Calu3 (cell line): ENCODE data around the gene MYO9A. TPM values are rescaled to one million over a fixed set of nuclear protein-coding genes. Genes with fewer than 3 reads are reported as not detected.

Experiments used
- BruUV-seq: library from RNA; stranded (reverse); fragments of 400-500 nt; replicated peaks from 2 replicates; lab custom pipeline; 2021; lab: Mats Ljungman, UMichigan
- CTCF ChIA-PET: fragments of 300-600 bp; sonication (Branson Sonifier 250); formaldehyde crosslinking; loops from one replicate; lab custom pipeline; 2022; ENCODE audit warnings: antibody characterized with exemption; lab: Charles Lee
- DNase-seq: peaks from one replicate; pipeline ENCODE4 v3.0.0; 2022
- H3K27ac Mint-ChIP-seq: one replicate; pipeline ENCODE4 v1.8.0; 2022; ENCODE audit warnings: mixed read lengths; ENCODE audit not compliant: unreplicated experiment
- H3K27me3 Mint-ChIP-seq: one replicate; pipeline ENCODE4 v1.8.0; 2022; ENCODE audit warnings: mixed read lengths; ENCODE audit not compliant: unreplicated experiment
- H3K36me3 Mint-ChIP-seq: one replicate; pipeline ENCODE4 v1.8.0; 2022; ENCODE audit warnings: mild to moderate bottlenecking, moderate library complexity, mixed read lengths; ENCODE audit not compliant: insufficient read depth, unreplicated experiment
- H3K4me1 Mint-ChIP-seq: one replicate; pipeline ENCODE4 v1.8.0; 2022; ENCODE audit warnings: mild to moderate bottlenecking, low read depth, mixed read lengths; ENCODE audit not compliant: unreplicated experiment
- H3K4me3 Mint-ChIP-seq: one replicate; pipeline ENCODE4 v1.8.0; 2022; ENCODE audit warnings: mild to moderate bottlenecking, low read depth, moderate library complexity, mixed read lengths; ENCODE audit not compliant: unreplicated experiment
- H3K9me3 Mint-ChIP-seq: one replicate; pipeline ENCODE4 v1.8.0; 2022; ENCODE audit warnings: low read depth, mixed read lengths; ENCODE audit not compliant: unreplicated experiment
- intact Hi-C: fragments of 100-400 bp; cut with micrococcal nuclease; formaldehyde crosslinking; loops from one replicate; pipeline ENCODE4 v1.10.0; 2022; ENCODE audit not compliant: unreplicated experiment
- total RNA-seq: library from RNA; stranded (reverse); gene quantifications from 2 replicates; pipeline ENCODE4 v1.2.3, GENCODE V29; 2022
- TF ChIP-seq, protein P1 (sequence below): fragments of 200-600 bp; IDR thresholded peaks from one replicate; pipeline ENCODE4 v1.8.0; 2022; ENCODE audit warnings: antibody characterized with exemption; ENCODE audit not compliant: unreplicated experiment

The MYO9A gene
- total RNA-seq, 1 experiment from 2014 or later = 32.8 TPM

DNA sequence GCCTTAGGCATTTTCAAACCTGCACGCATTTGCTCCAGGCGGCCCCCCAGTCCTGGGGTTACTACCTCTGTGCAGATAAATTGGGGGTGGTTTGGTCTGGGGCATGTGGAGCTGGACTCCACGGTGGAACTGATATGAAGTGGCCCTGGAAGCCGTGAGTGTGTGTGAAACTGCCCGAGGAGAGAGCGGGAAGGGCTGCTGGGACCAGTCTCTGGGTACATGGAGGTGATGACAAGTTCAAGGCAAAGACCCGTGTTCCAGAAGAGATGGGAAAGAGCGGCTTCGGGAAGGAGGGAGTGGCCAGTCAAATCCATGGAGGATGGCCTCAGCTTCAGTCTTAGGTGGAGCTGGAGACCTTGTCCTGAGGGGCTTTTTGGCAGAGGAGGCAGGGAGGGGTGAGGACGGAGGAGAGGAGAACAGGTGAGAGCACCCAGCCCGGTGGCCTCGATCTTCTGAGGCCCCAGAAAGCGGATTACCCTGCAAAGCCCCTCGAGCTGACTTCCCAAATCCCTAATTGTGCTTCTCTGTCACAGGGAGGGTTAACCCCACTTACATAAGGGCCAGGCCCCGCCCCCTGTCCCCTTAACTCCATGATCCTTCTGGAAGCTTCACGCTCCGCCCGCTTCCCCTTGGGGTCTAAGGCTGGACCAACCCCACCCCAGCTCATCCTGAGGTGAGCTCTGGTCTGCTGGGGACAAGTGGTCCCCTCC, 309.5 kb downstream of the MYO9A start:
- TF ChIP-seq, protein P1, sequence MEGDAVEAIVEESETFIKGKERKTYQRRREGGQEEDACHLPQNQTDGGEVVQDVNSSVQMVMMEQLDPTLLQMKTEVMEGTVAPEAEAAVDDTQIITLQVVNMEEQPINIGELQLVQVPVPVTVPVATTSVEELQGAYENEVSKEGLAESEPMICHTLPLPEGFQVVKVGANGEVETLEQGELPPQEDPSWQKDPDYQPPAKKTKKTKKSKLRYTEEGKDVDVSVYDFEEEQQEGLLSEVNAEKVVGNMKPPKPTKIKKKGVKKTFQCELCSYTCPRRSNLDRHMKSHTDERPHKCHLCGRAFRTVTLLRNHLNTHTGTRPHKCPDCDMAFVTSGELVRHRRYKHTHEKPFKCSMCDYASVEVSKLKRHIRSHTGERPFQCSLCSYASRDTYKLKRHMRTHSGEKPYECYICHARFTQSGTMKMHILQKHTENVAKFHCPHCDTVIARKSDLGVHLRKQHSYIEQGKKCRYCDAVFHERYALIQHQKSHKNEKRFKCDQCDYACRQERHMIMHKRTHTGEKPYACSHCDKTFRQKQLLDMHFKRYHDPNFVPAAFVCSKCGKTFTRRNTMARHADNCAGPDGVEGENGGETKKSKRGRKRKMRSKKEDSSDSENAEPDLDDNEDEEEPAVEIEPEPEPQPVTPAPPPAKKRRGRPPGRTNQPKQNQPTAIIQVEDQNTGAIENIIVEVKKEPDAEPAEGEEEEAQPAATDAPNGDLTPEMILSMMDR = no peak
- intact Hi-C loops = no loop called here
- H3K27ac Mint-ChIP-seq = no peak overlapping the region

DNA sequence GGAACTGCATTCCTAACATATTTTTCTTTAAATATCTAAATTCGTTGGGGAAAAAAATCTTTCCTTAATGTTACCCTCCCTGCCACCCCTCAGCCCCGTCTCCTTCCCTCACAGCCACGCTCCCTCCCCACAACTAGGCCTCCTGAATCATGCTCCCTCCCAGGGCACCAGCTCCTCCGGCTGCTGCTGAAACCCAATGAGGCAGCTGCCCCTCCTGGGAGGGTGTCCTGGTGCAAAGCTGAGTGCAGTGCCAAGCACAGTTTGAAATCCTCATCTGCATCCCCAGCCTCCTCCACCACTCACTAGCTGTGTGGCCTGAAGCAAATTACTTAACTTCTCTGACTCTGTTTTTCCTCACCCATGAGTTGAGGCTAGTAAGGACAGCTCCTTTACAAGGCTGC, 310.3 kb downstream of the MYO9A start:
- CTCF ChIA-PET = interaction anchor here (0.6 to 1.7 kb wide), 4 partner anchors 9 to 349 kb away, joined by 3 to 5 read pairs (median 4); no protein-coding TSS in a partner anchor
- H3K36me3 Mint-ChIP-seq = peaks cover 5% of the 10 kb centered on the region
- TF ChIP-seq, protein P1 = no peak
- H3K9me3 Mint-ChIP-seq = no peaks in the 10 kb centered on the region
- no peak for DNase-seq
- BruUV-seq = no TSS peak
- no peaks in the 10 kb centered on the region for H3K27me3 Mint-ChIP-seq
- H3K4me3 Mint-ChIP-seq = no peak overlapping the region
- no peak overlapping the region for H3K27ac Mint-ChIP-seq
- intact Hi-C loops = loop anchor here (1.0 kb wide), 1 partner anchor 348 kb away; no protein-coding TSS in a partner anchor
- H3K4me1 Mint-ChIP-seq = peaks cover 30% of the 10 kb centered on the region

More for the DNA sequence above, 309.5 kb downstream of the MYO9A start:
- Mint-ChIP-seq H3K4me1 (peaks cover 30% of the 10 kb centered on the region), H3K36me3 (peaks cover 5% of the 10 kb centered on the region), H3K9me3 (no peaks in the 10 kb centered on the region), H3K4me3 (no peak overlapping the region), H3K27me3 (no peaks in the 10 kb centered on the region)
- DNase-seq = no peak
- BruUV-seq = no TSS peak
- CTCF ChIA-PET = interaction anchor here (1.2 to 1.7 kb wide), 2 partner anchors 28 to 347 kb away, joined by 4 to 5 read pairs; no protein-coding TSS in a partner anchor

DNA sequence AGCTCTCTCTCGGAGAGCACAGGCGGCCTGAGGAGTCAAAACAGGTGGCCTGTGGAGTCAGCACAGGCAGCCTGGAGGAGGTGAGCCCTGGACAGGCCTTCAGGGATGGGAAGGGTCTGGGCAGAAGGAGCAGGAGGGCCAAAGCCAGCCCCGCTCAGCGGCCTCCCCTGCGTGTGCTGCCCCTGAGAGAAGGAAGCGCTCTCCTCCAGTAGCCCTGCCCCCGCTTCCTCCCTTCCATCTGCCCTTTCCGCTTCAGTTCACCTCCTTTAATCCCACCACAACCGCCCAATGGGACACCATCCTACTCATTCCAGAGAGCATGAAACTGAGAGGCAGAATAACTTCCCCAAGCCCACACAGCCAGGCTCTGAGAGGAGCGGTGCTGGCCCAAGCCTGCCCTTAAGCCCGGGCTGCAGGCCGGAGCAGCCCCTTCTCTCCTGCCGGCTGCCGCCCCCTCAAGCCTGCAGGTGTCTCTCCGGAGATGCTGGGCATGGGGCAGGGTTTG, 310.8 kb downstream of the MYO9A start:
- CTCF ChIA-PET = interaction anchor here (0.6 to 1.2 kb wide), 3 partner anchors 9 to 350 kb away, joined by 3 to 4 read pairs (median 3); no protein-coding TSS in a partner anchor
- no TSS peak for BruUV-seq
- H3K4me3 Mint-ChIP-seq = no peak overlapping the region
- no peak for DNase-seq
- H3K9me3 Mint-ChIP-seq = no peaks in the 10 kb centered on the region
- TF ChIP-seq, protein P1 = no peak
- H3K4me1 Mint-ChIP-seq = peaks cover 30% of the 10 kb centered on the region
- H3K27me3 Mint-ChIP-seq = no peaks in the 10 kb centered on the region
- H3K36me3 Mint-ChIP-seq = peaks cover 5% of the 10 kb centered on the region
- intact Hi-C loops = loop anchor here (1.0 kb wide), 1 partner anchor 348 kb away; no protein-coding TSS in a partner anchor
- H3K27ac Mint-ChIP-seq = no peak overlapping the region

DNA sequence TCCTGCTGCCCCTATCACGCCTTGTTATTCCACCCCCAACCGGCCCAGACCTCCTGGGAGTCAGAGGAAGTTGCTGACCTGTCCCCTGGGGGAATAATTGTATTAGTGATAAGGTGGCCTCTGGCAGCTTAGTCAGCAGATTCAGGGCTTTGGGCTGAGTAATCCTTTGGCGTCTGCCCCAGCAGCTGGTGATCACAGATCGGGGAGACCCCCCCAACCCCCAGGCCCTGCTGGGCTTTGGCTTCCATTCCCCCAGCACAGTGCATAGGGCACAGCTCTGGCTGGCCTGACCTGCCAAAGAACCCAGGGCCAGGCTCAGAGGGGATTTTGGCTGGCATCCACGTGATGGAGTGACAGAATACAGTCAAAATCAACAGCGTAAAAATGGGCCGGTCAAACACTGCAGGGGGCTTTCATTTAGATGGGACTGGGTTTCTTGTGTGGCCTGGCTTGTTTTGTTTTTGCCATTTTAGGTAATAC, 311.5 kb downstream of the MYO9A start:
- no peaks in the 10 kb centered on the region for H3K9me3 Mint-ChIP-seq
- TF ChIP-seq, protein P1 = no peak
- no peaks in the 10 kb centered on the region for H3K27me3 Mint-ChIP-seq
- H3K36me3 Mint-ChIP-seq = peaks cover 5% of the 10 kb centered on the region
- no peak for DNase-seq
- no TSS peak for BruUV-seq
- H3K4me1 Mint-ChIP-seq = peaks cover 32% of the 10 kb centered on the region
- CTCF ChIA-PET = no interaction called here
- intact Hi-C loops = no loop called here
- no peak overlapping the region for H3K27ac Mint-ChIP-seq
- H3K4me3 Mint-ChIP-seq = no peak overlapping the region
